Lower leg skin (tissue), 3 donors: ENCODE measurements around the gene ZFYVE9.
"Not testable (repeated sequence)": the region's sequence is repeated elsewhere in the genome, so short reads cannot be mapped to it uniquely, and the experiment has no call there.

Source experiments
- POLR2A ChIP-seq, 2 donors: fragments of 450-650 bp; IDR thresholded peaks; one replicate each; pipeline ENCODE4 v1.6.1; 2016 to 2017; ENCODE audit warnings: antibody characterized with exemption in 2 of 2, mild to moderate bottlenecking in 1 of 2, moderate library complexity in 1 of 2
- TF ChIP-seq, protein P1 (sequence below), 3 donors: fragments of 450-650 bp; IDR thresholded peaks; one replicate each; pipeline ENCODE4 v1.5.1; 2016; ENCODE audit warnings: antibody characterized with exemption in 3 of 3, mild to moderate bottlenecking in 3 of 3, moderate library complexity in 2 of 3

DNA sequence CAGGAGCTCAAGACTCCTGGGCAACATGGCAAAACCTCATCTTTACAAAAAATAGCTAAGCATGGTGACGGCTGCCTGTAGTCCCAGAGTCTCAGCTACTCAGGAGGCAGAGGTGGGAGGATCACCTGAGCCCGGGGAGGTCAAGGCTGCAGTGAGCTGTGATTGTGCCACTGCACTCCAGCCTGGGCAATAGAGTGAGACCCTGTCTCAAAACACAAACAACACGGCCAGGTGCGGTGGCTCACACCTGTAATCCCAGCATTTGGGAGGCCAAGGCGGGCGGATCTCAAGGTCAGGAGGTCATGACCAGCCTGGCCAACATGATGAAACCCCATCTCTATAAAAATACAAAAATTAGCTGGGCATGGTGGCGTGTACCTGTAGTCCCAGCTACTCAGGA lies 47.6 kb upstream of the ZFYVE9 start:
- TF ChIP-seq POLR2A (IDR thresholded peaks at IDR 0.05), result not testable (repeated sequence)
- TF ChIP-seq, protein P1, sequence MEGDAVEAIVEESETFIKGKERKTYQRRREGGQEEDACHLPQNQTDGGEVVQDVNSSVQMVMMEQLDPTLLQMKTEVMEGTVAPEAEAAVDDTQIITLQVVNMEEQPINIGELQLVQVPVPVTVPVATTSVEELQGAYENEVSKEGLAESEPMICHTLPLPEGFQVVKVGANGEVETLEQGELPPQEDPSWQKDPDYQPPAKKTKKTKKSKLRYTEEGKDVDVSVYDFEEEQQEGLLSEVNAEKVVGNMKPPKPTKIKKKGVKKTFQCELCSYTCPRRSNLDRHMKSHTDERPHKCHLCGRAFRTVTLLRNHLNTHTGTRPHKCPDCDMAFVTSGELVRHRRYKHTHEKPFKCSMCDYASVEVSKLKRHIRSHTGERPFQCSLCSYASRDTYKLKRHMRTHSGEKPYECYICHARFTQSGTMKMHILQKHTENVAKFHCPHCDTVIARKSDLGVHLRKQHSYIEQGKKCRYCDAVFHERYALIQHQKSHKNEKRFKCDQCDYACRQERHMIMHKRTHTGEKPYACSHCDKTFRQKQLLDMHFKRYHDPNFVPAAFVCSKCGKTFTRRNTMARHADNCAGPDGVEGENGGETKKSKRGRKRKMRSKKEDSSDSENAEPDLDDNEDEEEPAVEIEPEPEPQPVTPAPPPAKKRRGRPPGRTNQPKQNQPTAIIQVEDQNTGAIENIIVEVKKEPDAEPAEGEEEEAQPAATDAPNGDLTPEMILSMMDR (IDR thresholded peaks at IDR 0.05), result not testable (repeated sequence)
